Measurements from ENCODE around the gene FAM3D.

The FAM3D gene

DNA sequence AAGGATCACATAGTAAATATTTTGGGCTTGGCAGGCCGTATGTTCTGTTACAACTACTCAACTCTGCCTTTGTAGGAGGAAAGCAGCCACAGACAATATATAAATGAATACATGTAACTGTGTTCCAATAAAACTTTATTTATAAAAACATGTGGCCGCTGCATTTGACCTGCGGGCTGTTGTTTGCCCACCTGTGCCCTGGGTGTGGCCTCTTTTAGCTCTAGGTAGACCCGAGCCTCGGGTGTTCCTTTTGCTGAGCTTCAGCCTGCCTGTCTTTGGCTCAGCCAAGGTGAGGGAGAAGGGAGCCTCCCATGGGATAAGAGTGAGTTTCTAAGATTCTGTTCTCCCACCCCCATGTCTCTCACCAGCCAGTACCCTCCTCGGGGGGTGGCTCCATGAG is 5.6 kb downstream of the FAM3D start:
- no peak for DNase-seq
- in situ Hi-C loops (cut with HindIII; ENCODE audit: low pct_ligation_motif_present, low pct_unique_long_range_greater_than_20kb, low sequenced_read_pairs) = no loop called here

DNA sequence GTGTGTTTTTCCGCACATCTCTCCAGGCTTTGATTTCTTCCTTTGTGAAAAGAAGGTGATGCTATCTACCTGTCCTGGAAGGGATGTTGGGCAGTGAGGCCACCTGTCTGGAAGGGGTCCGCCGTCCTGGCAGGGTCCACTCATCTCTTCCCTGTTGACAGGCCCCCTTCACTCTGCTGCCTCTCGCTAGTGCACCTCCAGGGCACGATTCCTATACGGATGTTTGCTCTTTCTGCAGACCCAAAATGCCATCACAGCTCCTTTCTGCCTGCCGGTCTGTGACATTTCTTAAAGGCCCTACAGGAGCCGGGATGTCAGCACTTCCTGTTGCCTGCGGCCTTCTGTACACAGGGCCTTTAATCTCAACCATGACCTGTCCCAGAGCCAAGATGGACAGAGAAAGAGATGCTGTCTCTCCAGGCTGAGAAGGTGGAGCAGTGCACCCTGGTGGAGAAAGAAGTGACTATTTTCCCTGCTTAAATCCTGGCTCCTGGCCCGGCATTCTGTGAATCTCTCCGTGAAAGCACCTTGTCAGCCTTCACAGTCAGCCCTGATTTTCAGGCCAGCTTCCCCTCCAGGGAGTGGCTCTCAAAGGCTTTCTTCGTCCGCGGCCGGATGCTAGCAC is 7.4 kb downstream of the FAM3D start:
- peak; percentile 33 for DNase-seq
- in situ Hi-C loops (cut with HindIII; ENCODE audit: low pct_ligation_motif_present, low pct_unique_long_range_greater_than_20kb, low sequenced_read_pairs) = no loop called here

DNA sequence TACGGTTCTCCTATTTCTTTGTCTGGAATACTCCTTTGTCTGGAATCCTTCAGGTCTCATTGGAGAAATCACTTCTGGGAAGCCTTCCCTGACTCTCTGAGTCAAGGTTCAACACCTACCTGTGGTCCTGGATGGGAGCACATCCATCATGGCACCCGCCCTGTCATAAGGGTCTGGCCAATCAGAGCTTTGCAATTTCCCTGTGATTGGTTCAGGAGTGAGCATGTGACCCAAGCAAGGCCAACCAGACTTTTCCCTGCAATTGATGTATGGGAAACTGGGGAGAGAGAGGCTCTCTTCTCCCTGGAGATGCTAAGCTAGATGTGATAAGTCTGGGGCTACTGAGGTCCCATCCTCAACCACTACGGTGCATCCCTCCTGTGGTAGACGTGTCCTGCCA is 8.1 kb downstream of the FAM3D start:
- in situ Hi-C loops (cut with HindIII; ENCODE audit: low pct_ligation_motif_present, low pct_unique_long_range_greater_than_20kb, low sequenced_read_pairs) = no loop called here
- DNase-seq = no peak

DNA sequence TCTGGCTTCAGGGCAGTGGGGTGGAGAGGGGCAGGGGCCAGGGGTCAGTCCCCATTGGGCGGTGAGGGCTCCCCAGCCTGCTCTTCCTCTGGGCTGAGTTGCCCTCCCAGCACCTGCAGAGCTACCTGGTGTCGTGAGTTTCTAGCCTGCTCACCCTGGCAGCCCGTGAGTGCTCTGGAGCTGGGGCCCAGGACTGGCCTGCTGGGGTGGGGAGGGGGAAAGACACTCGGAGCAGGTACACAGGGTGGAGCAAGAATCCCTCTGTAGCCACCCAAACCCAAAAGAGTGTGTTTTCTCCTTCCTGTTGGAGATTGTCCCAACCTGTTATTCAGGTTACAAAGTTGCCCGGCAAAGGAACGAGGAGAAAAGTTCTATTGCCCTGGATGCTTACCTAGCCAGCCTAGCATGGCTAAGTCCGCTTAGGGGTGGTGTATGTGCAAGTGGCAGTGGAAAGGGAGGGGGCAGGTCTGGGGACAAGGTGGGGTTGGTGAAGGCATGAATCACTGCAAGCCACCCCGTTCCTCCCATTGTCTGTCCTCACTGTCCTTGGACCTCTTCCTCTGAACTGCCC is 8.9 kb downstream of the FAM3D start:
- in situ Hi-C loops (cut with HindIII; ENCODE audit: low pct_ligation_motif_present, low pct_unique_long_range_greater_than_20kb, low sequenced_read_pairs) = no loop called here
- DNase-seq = no peak

DNA sequence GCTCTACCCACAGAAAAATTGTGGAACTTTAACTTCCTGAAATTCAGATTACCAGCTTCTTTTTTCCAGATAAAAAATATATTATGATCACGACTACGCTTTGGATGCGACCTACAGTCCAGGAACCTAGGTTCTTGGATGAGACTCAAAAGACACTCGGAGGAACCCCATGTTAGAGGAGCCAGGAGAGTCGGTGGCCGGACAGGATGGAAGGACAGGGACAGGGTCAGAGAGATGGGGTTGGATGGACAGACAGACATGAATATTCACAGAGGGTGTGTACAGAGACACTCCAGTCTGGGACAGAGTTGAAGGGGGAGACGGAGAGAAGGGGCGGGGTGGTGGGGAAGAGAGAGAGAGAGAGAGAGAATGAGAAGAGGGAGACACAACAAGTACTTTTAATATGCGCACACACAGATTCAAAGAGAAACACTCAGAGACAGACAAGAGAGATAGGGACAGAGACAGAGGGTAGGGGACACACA is 9.5 kb downstream of the FAM3D start:
- in situ Hi-C loops (cut with HindIII; ENCODE audit: low pct_ligation_motif_present, low pct_unique_long_range_greater_than_20kb, low sequenced_read_pairs) = no loop called here
- DNase-seq = no peak

DNA sequence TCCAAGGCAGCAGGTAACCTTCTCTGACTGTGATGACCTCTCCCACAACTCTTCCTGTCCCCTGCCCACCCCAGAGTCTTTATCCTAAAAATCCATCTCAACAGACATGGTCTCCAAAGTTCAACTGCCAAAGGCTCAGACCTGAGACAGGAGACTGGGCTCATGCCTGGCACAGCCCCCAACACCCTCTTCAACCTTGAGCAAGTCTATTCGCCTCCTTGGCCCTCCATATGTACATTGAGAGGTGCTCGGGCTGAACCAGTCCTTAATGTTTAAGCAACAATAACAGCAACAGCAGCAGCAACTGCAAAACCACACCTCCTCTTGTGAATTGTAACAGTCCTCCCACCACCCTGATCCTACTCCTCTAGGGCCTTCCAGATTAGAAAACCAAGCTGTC is 9.9 kb downstream of the FAM3D start:
- in situ Hi-C loops (cut with HindIII; ENCODE audit: low pct_ligation_motif_present, low pct_unique_long_range_greater_than_20kb, low sequenced_read_pairs) = no loop called here
- no peak for DNase-seq

DNA sequence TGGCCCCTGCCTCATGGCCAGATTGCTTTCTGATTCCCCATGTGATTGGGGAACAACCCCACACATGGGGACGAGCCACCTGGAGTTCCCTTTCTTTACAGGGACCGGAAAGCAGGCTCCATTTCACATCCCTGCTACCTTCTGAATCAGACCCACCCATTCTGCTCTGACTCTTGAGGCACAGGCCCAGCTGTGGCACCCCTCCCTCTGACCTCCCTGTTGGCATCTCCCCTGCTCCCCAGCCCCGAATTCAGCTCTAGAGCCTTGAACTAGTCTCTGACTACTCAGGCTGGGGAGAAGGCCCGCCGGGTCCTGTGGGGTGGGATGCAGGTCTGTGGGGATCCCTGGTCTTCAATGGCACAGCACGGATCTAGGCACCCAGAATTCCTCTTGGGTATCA is 12.1 kb downstream of the FAM3D start:
- DNase-seq = no peak
- in situ Hi-C loops (cut with HindIII; ENCODE audit: low pct_ligation_motif_present, low pct_unique_long_range_greater_than_20kb, low sequenced_read_pairs) = no loop called here

DNA sequence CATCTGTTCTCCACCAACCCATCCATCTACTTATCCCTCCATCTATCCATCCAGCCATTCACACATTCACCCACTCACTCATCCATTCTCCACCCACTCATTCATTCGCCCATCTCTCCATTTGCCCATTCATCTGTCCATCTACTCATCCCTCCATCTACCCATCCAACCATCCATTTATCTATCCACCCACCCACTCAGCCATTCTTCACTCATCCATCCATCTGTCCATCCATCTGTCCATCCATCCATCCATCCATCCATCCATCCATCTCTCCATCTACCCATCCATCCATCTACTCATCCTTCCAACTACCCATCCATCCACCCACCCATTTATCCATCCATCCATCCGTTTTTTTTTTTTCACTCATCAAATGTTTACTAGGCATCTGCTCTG is 13.9 kb downstream of the FAM3D start:
- in situ Hi-C loops (cut with HindIII; ENCODE audit: low pct_ligation_motif_present, low pct_unique_long_range_greater_than_20kb, low sequenced_read_pairs) = no loop called here
- DNase-seq = no peak

DNA sequence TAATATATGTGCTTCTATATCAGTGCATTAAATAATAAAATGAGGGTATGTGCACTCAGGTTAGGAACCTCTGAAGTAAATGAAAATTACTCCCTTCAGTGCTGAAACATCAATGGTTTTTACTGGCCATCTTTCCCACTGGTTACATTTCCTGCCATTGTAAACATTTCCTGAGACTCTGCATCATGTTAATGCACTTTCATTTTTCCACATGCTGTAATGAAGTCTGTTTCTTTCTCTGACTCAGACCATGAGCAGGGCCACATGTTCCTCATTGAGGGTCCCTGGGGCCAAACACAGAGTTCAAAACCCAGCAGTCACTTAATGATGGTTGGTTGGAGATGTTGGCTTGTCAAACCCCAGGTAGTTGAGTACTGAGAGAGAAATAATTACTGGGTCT is 15.3 kb downstream of the FAM3D start:
- in situ Hi-C loops (cut with HindIII; ENCODE audit: low pct_ligation_motif_present, low pct_unique_long_range_greater_than_20kb, low sequenced_read_pairs) = no loop called here
- no peak for DNase-seq

DNA sequence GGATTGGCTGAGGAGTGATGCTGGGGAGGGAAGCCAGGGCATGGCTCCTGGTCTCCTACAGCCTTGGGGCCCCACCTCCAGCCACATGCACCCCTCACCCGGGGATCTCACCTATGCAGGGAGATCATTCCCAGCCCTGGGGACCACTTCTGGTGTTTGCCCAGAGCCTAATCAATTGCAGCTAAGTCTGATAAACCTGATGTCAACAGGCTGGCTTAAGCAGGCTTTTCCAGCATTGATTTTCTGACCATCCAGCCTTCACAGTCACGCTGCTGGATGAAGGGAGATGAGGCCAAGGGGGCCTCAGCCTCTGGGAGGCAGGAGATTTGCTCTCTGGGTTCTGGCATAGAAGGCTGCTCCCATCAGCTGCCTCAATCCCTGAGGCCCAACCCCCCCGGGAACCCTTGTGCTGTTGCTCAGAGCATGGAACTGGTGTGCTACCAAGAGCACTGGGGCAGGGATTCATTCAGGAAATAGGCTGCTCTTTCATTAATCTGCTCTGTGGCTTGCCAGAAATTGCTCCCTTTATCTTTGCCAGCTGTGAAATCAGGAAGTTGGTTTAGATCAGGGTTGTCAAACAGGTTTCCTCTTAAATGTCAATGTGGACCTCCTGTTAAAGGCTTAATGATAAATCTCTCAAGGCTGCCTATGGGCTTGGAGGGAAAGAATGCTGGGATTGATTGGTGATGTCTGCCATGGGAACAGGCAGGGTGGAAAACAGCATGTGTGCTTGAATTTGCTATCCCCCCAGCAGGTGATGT is 19.0 kb downstream of the FAM3D start:
- in situ Hi-C loops (cut with HindIII; ENCODE audit: low pct_ligation_motif_present, low pct_unique_long_range_greater_than_20kb, low sequenced_read_pairs) = no loop called here
- DNase-seq = no peak

DNA sequence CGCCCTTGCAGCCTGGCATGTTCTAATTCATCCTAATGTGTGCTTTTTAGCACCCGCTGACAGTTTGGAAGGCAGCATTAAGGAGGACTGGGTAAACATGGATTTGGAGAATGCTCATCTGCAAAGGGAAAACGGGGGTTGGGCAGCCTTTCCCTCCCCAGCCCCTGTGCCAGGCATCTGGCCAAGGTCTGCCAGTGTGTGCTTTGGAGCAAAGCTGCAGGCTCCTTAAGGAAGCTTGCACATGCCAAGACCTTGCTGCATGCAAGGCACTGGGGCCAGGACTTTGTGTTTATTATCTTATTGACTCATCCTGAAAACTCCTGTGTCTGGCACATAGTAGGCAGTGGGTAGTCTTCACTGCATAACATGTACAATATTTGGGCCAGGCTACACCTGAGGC is 20.1 kb downstream of the FAM3D start:
- no peak for DNase-seq
- in situ Hi-C loops (cut with HindIII; ENCODE audit: low pct_ligation_motif_present, low pct_unique_long_range_greater_than_20kb, low sequenced_read_pairs) = no loop called here

DNA sequence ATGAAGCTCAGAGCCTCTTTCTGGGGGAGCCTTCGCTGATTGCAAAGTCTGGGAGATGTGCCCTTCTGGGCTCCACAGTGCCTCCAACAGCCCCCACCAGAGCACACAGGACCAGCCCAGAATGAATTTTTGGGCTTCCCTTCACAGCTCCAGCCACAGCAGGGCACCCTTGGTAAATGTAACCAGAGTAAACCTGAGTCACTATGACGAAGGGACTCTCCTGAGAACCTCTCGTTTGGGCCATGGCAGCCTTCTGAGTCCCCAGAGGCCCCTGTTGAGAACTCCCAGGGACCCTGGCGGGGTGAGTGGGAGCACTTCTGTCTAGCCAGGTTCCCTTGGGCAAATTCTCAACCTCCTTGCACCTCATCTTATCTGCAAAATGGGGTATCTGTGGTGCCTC is 20.8 kb downstream of the FAM3D start:
- no peak for DNase-seq
- in situ Hi-C loops (cut with HindIII; ENCODE audit: low pct_ligation_motif_present, low pct_unique_long_range_greater_than_20kb, low sequenced_read_pairs) = no loop called here

DNA sequence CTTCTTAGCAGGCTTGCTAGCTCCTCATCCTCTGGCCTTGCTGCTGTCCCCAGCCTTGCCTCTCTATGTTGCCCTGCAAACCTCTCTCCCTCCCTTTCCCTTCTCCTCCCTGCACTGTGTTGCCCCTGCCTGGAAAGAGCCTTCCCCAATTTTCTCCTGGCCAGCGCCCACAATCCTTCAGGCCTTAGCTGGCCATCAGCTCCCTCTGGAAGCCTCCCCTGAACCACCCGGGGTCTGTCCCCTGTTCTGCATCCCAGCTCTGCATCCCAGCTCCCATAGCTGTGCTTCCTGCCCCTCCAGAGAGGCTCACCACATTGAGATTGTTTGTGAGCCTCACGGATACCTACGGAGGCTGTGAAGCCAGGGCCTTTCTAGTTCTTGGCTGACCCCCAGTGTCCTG is 23.7 kb downstream of the FAM3D start:
- in situ Hi-C loops (cut with HindIII; ENCODE audit: low pct_ligation_motif_present, low pct_unique_long_range_greater_than_20kb, low sequenced_read_pairs) = no loop called here
- no peak for DNase-seq

DNA sequence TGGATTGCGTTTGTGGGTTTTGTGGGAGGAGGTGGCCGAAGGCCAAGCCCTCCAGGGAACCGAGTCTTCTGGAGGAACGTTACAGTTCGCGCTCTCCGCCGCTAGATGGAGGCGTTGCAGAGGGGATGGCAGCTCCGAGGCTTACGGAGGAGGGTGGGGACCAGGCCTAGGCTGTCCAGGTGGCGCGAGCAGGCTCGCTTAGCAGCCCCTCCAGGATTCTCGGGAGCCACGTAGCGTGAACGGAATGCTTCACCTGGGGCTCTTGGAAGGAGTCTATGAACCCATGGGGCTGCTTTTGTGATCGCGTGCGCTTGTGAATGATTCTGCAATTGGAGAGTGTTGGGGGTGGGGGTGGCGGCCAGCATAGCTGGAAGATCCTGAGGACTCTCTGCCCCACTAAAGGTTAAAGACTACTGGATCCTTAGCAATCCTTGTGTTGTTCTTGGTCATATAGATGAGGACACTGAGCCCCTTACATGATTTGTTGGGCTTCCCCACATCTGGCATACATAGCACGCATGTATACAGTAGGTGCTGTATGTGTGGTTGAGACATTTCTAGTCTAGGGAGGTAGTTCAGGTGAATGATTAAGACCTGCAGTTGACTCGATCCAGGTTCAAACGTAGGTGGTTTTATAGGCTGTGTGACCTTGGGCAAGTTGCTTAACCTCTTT is 25.7 kb downstream of the FAM3D start:
- in situ Hi-C loops (cut with HindIII; ENCODE audit: low pct_ligation_motif_present, low pct_unique_long_range_greater_than_20kb, low sequenced_read_pairs) = no loop called here
- peak; percentile 74 for DNase-seq

DNA sequence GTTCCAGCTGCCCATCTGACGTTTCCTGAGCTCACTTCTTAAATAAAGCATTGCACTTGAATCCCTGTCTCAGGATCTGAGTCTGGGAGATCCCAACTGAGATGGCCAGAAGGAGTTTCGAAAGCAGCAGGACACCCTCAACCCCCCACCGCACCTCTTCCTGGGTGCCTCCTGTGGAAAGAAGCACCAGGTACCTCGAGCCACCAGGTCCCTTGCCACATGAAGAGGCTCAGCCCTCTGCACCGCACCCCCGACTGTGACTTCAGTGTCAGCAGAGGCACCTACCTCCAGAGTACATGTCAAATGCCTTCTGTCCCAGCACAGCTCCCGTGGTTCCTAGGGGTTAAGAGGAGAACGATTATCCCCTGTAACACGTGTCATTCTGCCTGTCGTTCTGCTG is 26.7 kb downstream of the FAM3D start:
- no peak for DNase-seq
- in situ Hi-C loops (cut with HindIII; ENCODE audit: low pct_ligation_motif_present, low pct_unique_long_range_greater_than_20kb, low sequenced_read_pairs) = no loop called here

DNA sequence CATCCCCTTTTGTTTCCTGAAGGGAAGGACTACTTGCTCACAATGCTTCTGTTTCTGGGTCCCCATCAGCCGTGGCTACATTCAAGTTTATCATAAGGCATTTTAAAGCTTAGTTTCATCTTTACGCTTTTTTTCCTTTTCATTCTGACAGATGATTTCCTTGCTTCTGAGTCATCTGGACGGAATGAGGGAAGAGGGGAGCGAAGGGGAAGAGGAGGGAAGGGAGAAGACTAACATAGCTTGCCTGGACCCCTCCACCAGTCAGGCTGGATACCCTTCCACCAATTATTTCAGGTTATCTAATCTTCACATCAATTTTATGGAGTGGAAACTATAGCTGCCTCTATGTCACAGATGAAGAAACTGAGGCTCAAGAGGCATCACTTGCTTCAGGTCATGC is 27.6 kb downstream of the FAM3D start:
- no peak for DNase-seq
- in situ Hi-C loops (cut with HindIII; ENCODE audit: low pct_ligation_motif_present, low pct_unique_long_range_greater_than_20kb, low sequenced_read_pairs) = no loop called here

DNA sequence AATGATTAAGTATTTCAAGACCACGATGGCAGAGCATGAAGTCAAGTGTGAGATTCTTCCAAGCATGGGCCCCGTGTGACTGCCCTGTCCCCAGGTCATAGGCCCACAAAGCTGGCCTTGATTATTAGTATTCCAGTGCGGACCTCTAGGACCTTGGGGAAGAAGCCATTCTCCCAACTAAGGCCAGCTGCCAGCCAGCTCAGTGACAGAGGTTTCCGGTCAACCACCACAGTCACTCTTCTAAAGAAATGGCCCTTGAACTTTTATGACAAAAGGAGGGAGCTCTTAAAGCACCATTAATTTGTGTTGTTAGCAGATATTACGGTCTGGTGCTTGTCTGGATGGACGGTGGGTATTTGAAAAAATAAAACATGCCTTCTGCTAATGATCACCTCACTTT is 28.0 kb downstream of the FAM3D start:
- DNase-seq = no peak
- in situ Hi-C loops (cut with HindIII; ENCODE audit: low pct_ligation_motif_present, low pct_unique_long_range_greater_than_20kb, low sequenced_read_pairs) = no loop called here

DNA sequence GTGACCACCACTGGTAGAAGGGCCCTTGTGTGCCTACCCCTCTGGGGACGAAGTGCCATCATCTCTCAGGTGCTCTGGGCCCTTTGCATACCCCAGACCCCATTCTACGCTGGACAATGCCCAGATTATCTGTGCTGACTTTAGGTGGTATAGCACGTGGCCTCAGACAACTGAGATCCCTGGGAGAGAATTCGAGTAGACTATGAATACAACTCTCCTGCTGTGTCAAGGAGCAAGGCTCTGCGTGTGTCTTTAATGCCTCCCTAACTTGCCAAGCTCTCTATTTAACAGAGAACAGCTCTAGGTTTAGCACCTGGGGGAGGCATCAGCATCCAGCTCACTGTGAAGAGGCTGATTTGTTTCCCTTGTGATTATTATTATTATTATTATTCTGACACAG is 29.1 kb downstream of the FAM3D start:
- DNase-seq = no peak
- in situ Hi-C loops (cut with HindIII; ENCODE audit: low pct_ligation_motif_present, low pct_unique_long_range_greater_than_20kb, low sequenced_read_pairs) = no loop called here

DNA sequence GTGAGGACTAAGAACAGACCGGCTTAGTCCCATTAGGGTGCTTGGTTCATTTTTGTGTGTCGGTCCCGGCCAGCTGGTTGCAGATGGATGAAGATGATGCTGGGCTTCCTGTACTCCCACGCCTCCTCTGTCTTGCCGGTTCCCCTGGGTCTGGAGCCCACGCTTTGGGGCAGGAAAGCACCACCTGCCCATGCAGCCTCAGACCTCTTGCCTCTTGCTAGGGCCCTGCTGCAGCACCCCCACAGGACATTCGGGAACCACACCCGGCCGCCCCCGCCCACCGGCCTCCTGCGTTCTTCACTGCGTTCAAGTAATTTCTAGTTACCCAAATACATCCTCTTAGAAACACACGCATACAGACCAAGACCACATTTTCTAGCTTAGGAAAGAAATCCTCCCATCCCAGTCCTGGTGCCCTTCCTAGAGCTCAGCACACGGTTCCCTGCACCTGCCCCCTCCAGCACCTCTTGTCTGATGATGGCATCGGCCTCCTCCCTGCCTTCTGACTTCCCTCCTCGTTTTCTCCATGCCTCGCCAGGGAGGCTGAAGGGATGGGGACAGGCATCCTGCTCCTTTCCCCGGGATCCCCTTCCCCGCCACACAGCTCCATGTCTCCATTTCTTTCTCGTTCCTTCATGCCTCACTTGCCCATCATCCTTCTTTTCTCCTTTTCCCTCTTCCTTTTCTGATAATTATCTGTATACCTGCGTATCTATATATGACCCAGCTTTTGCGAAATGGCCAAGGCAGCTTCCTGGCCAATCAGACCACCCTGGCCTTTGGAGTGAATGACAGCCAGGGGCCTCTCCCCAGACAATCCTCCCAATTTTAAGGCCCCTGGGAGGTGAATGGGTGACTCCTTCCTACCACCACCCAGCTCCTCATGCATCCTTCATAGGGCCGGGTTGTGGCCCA is 30.9 kb downstream of the FAM3D start:
- no peak for DNase-seq
- in situ Hi-C loops (cut with HindIII; ENCODE audit: low pct_ligation_motif_present, low pct_unique_long_range_greater_than_20kb, low sequenced_read_pairs) = no loop called here

All from ACHN (cell line).